HUES64 (cell line): ENCODE measurements around the gene ARHGAP23.

Experiments used
- H3K27ac ChIP-seq: 2 replicates; pipeline ENCODE4 v1.7.0; 2013; ENCODE audit warnings: low read depth, low read length, inconsistent platforms
- H3K27me3 ChIP-seq: 2 replicates; pipeline ENCODE4 v1.6.1; 2013; ENCODE audit warnings: mild to moderate bottlenecking, low read length; ENCODE audit not compliant: insufficient read depth
- H3K36me3 ChIP-seq: 2 replicates; pipeline ENCODE4 v1.6.1; 2013; ENCODE audit warnings: mild to moderate bottlenecking, low read length; ENCODE audit not compliant: insufficient read depth
- H3K4me1 ChIP-seq: 2 replicates; pipeline ENCODE4 v1.6.1; 2013; ENCODE audit warnings: mild to moderate bottlenecking, low read length, moderate library complexity; ENCODE audit not compliant: insufficient read depth
- H3K4me3 ChIP-seq: 2 replicates; pipeline ENCODE4 v1.5.1; 2013; ENCODE audit warnings: mild to moderate bottlenecking, low read length, moderate library complexity
- H3K9ac ChIP-seq: 2 replicates; pipeline ENCODE4 v1.6.1; 2013; ENCODE audit warnings: mild to moderate bottlenecking, low read depth, low read length
- H3K9me3 ChIP-seq: 2 replicates; pipeline ENCODE4 v1.6.1; 2013; ENCODE audit warnings: low read depth, low read length; ENCODE audit not compliant: insufficient read depth
- WGBS: fragments of 150-250, 120-280 bp; methylation state at CpG from one replicate; pipeline ENCODE4 v1.1.7; 2013; ENCODE audit warnings: missing lambda C conversion rate; 5-methylcytosine and 5-hydroxymethylcytosine counted together

Gene ARHGAP23

GRCh38 chr17:38533866-38534497 is 105.7 kb downstream of the ARHGAP23 start:
- no peak overlapping the region for H3K4me3 ChIP-seq
- 72% methylated on average over 13 of the region's 13 CpGs for WGBS
- H3K9ac ChIP-seq = no peak overlapping the region
- no peaks in the 10 kb centered on the region for H3K9me3 ChIP-seq
- H3K27ac ChIP-seq = no peak overlapping the region
- no peaks in the 10 kb centered on the region for H3K36me3 ChIP-seq
- 0 out of 2 replicates have a peak, but pooled peaks cover 6% of the 10 kb centered on the region for H3K4me1 ChIP-seq
- H3K27me3 ChIP-seq = no peaks in the 10 kb centered on the region; the same call in 1 of the 2 replicates

DNA sequence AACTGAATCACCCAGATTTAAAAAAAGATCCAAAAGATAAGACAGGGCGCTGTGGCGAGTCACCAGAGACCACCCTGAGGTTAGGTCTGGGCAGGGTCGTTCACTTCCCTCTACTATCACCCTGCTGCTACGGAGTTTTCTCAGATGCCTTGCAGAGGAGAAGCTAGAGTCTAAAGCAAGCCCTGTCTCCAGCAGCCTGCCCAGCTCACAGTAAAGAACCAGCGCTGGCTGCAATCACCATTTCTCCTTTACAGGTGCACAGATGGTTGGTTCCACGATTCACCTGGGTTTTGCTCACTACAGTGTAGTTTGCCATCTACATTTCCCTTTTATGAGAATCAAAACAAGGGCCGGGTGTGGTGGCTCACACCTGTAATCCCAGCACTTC is 106.2 kb downstream of the ARHGAP23 start:
- Histone ChIP-seq H3K9me3 (no peaks in the 10 kb centered on the region), H3K9ac (no peak overlapping the region)
- 83% methylated on average over 7 of the region's 7 CpGs for WGBS

DNA sequence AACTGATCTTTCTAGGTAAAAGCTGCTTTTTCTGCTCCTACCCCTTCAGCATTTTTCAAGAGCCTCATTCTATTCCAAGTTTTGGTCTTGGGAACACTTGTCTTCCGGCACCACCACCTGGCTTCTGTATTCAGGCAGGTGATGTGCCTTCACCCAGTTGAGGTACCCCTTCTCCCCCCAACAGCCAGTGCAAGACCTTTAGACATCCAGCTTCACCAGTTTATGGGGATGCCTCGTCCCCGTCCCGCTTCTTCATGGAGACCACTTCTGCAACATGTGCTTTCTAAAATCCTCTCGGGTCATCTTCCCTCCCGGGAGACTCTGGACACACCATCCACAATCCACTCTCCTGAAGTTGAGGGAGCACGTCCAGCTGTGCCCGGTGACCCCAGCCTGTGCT is 107.6 kb downstream of the ARHGAP23 start:
- Histone ChIP-seq H3K4me3 (no peak overlapping the region), H3K9me3 (no peaks in the 10 kb centered on the region), H3K27me3 (no peaks in the 10 kb centered on the region), H3K36me3 (no peaks in the 10 kb centered on the region), H3K4me1 (0 out of 2 replicates have a peak, but pooled peaks cover 6% of the 10 kb centered on the region), H3K9ac (no peak overlapping the region), H3K27ac (no peak overlapping the region)
- 91% methylated on average over 8 of the region's 8 CpGs for WGBS

More for the DNA sequence above, 106.2 kb downstream of the ARHGAP23 start:
- Histone ChIP-seq H3K36me3 (no peaks in the 10 kb centered on the region), H3K27me3 (no peaks in the 10 kb centered on the region; the same call in 1 of the 2 replicates), H3K27ac (no peak overlapping the region), H3K4me3 (no peak overlapping the region), H3K4me1 (0 out of 2 replicates have a peak, but pooled peaks cover 6% of the 10 kb centered on the region)

- Histone ChIP-seq H3K4me3 (no peak overlapping the region), H3K27me3 (no peaks in the 10 kb centered on the region), H3K27ac (no peak overlapping the region), H3K36me3 (no peaks in the 10 kb centered on the region), H3K4me1 (0 out of 2 replicates have a peak, but pooled peaks cover 6% of the 10 kb centered on the region), H3K9ac (no peak overlapping the region), H3K9me3 (no peaks in the 10 kb centered on the region)
- WGBS = 90% methylated on average over 4 of the region's 4 CpGs
Observed at GRCh38 chr17:38536661-38537060, 108.4 kb downstream of the ARHGAP23 start.

DNA sequence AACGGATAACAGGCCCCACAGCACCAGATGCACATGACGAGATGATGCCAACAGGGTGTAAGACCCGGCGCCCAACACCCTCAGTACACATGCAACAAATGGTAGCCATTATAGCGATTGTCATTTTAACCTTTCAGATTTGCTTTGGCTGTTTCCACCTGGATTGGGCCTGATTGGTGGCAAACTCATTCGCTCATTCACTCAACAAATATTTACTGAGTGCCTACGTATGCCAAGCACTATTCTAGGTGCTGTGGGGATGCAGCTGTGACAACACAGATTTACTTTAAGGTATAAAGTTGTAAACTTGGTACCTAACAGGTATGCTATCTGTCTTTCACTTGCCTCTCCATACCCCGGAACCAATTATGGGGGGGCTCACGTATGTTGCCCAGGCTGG is 110.6 kb downstream of the ARHGAP23 start:
- no peak overlapping the region for H3K9ac ChIP-seq
- no peak overlapping the region for H3K4me3 ChIP-seq
- H3K36me3 ChIP-seq = no peaks in the 10 kb centered on the region
- no peaks in the 10 kb centered on the region for H3K27me3 ChIP-seq
- no peak overlapping the region for H3K27ac ChIP-seq
- no peaks in the 10 kb centered on the region for H3K9me3 ChIP-seq
- 0 out of 2 replicates have a peak, but pooled peaks cover 4% of the 10 kb centered on the region for H3K4me1 ChIP-seq
- 93% methylated on average over 9 of the region's 9 CpGs for WGBS

DNA sequence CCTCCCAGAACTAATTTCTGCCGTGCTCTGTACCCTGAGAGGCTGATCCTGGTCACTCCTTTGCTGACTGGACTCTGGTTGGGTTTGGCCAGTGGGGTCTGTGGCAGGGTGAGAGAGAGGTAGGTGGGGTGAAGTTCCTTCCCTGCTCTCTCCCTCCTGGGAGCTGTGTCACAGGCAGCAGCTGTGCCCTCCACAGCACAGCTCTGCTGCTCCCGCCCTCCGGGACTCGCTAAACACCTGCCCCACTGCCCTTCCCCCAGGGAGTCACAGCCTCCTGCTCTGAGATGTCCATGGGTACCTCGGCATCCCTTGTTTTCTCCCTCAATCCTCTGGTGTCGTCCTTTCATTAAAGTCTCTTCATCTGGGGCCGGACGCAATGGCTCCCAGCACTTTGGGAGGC is 111.1 kb downstream of the ARHGAP23 start:
- Histone ChIP-seq H3K9me3 (no peaks in the 10 kb centered on the region), H3K4me1 (0 out of 2 replicates have a peak, but pooled peaks cover under 1% of the 10 kb centered on the region), H3K27me3 (no peaks in the 10 kb centered on the region), H3K4me3 (no peak overlapping the region), H3K9ac (no peak overlapping the region), H3K36me3 (no peaks in the 10 kb centered on the region), H3K27ac (no peak overlapping the region)
- WGBS = 86% methylated on average over 8 of the region's 8 CpGs

DNA sequence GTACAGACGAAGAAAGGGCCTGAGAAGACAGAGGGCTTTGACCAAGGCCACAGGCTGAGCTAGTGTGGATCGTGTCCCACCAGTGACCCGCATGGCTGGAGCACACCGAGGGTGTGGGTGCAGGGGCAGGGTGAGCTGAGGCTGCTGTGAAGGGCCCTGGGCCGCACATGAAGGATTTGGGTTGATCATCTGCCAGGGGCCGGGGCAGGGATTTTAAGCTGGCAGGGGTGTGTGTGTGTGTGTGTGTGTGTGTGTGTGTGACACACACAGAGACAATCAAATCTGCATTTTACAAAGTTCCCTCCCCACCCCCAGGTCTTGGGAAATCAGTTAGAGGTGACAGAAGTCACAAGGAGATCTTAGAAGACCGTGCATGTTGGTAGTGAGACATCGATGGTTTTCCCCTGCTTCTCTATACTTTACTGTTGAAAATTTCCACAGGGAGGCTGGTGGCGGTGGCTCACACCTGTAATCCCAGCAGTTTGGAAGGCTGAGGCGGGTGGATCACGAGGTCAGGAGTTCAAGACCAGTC is 112.3 kb downstream of the ARHGAP23 start:
- no peak overlapping the region for H3K9ac ChIP-seq
- no peak overlapping the region for H3K4me3 ChIP-seq
- H3K27me3 ChIP-seq = no peaks in the 10 kb centered on the region
- 89% methylated on average over 10 of the region's 11 CpGs for WGBS
- no peaks in the 10 kb centered on the region for H3K4me1 ChIP-seq
- H3K36me3 ChIP-seq = no peaks in the 10 kb centered on the region
- no peak overlapping the region for H3K27ac ChIP-seq
- H3K9me3 ChIP-seq = no peaks in the 10 kb centered on the region

- Histone ChIP-seq H3K9me3 (no peaks in the 10 kb centered on the region), H3K9ac (no peak overlapping the region), H3K27me3 (no peaks in the 10 kb centered on the region), H3K36me3 (no peaks in the 10 kb centered on the region), H3K4me3 (no peak overlapping the region), H3K4me1 (no peaks in the 10 kb centered on the region), H3K27ac (no peak overlapping the region)
- WGBS = 91% methylated on average over 11 of the region's 11 CpGs
Observed at GRCh38 chr17:38541281-38541680, 113.0 kb downstream of the ARHGAP23 start.

GRCh38 chr17:38542286-38542685 is 114.0 kb downstream of the ARHGAP23 start:
- no peaks in the 10 kb centered on the region for H3K9me3 ChIP-seq
- no peak overlapping the region for H3K9ac ChIP-seq
- no peak overlapping the region for H3K4me3 ChIP-seq
- no peaks in the 10 kb centered on the region for H3K4me1 ChIP-seq
- no peaks in the 10 kb centered on the region for H3K36me3 ChIP-seq
- 83% methylated on average over 8 of the region's 8 CpGs for WGBS
- no peaks in the 10 kb centered on the region for H3K27me3 ChIP-seq
- H3K27ac ChIP-seq = no peak overlapping the region

DNA sequence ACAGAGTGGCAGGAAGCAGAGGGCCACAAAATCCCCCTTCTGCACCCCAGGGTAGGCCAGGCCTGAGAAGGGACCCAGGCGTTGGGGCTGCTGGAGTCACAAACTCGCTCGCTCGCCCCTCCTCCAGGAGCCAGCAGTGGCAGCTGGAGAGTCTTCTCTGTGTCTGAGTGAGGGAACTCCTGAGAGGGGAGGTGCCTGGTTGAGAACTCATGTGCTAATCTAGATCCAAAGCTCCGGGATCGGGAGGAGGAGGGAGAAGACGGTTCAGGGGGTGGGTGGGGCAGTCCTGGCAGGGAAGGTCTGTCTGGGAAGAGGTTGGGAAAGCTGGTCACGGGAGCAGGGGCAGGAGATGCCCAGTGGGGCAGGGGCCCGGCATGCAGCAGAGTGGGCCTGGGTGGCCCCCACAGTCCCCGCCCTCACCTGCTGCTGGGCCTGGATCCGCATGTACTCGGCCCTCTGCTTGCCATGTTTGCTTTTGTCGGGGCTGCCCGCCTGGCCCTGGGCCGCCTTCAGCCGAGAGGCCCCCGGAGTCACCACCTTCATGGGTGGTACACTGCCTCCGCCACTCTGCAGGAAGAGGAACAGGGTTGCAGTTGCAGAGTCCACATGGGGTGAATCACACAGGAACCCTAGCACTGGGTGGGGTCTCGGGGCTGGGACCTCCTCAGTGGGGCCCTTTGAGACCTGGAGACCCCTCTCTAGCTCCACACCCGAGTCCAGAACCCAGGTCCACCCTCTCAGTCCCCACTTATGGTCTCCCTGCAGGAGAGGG is 115.3 kb downstream of the ARHGAP23 start:
- Histone ChIP-seq H3K4me3 (no peak overlapping the region), H3K4me1 (no peaks in the 10 kb centered on the region), H3K27ac (no peak overlapping the region), H3K9ac (no peak overlapping the region), H3K9me3 (no peaks in the 10 kb centered on the region), H3K27me3 (no peaks in the 10 kb centered on the region), H3K36me3 (no peaks in the 10 kb centered on the region)
- WGBS = 76% methylated on average over 20 of the region's 20 CpGs

- Histone ChIP-seq H3K36me3 (no peaks in the 10 kb centered on the region), H3K9ac (no peak overlapping the region), H3K27me3 (no peaks in the 10 kb centered on the region), H3K4me3 (no peak overlapping the region), H3K27ac (no peak overlapping the region), H3K9me3 (no peaks in the 10 kb centered on the region), H3K4me1 (no peaks in the 10 kb centered on the region)
- 90% methylated on average over 10 of the region's 10 CpGs for WGBS
Observed at GRCh38 chr17:38544175-38544838, 116.0 kb downstream of the ARHGAP23 start.
